ENCODE data around the gene APBA1.

- TF ChIP-seq ZFP3 (CRISPR knock-in tag; IDR thresholded peaks at IDR 0.05) = no peak
- TF ChIP-seq BACH2 (CRISPR knock-in tag; IDR thresholded peaks at IDR 0.05; ENCODE audit: borderline replicate concordance) = no peak
- TF ChIP-seq ESRRG (CRISPR knock-in tag; IDR thresholded peaks at IDR 0.05) = no peak
- no peak for TF ChIP-seq ARNTL (CRISPR knock-in tag; IDR thresholded peaks at IDR 0.05; ENCODE audit: borderline replicate concordance, low read depth)
- no peak for TF ChIP-seq PATZ1 (CRISPR knock-in tag; IDR thresholded peaks at IDR 0.05; ENCODE audit: borderline replicate concordance)
Observed at GRCh38 chr9:69468380-69468779, 203.8 kb downstream of the APBA1 start.

Data from SK-N-SH treated with all-trans-retinoic acid at 6 μM for 48 hours (cell line).